Measurements from ENCODE around the gene C2orf81. TPM values are rescaled to one million over a fixed set of nuclear protein-coding genes. Genes with fewer than 3 reads are reported as not detected.
A peak's percentile ranks its signal among the peaks of the same experiment; 100 is the strongest.

Gene C2orf81
- total and polyA plus RNA-seq, 10 of the 15 experiments (the other 5 are each of a cell fraction or from before 2014, with no cell fraction given), result 0.10 to 9.8 (median 2.7) TPM

DNA sequence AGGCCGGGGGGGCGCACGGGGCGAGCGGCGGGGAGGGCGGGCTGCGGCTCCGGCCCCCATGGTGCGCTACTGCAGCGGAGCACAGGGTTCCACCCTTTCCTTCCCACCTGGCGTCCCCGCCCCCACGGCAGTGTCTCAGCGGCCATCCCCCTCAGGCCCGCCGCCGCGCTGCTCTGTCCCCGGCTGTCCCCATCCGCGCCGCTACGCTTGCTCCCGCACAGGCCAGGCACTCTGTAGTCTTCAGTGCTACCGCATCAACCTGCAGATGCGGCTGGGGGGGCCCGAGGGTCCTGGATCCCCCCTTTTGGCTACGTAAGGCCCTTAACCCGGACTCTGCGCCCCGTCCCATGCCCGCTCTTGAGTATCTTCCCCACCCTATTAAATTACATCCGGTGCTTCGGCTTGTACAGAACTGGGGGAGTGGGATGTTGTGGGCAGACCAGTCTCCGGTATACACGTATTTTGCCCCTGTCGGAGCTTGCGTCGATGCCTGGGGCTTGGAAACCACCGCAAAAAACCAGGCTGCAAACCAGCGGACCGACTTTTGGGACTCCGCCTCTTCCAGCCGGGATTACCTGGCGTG, 36.2 kb upstream of the C2orf81 start (continued):
- TF ChIP-seq NR2C1 (IDR thresholded peaks at IDR 0.05), result peak; percentile 88
- TF ChIP-seq, protein P1, sequence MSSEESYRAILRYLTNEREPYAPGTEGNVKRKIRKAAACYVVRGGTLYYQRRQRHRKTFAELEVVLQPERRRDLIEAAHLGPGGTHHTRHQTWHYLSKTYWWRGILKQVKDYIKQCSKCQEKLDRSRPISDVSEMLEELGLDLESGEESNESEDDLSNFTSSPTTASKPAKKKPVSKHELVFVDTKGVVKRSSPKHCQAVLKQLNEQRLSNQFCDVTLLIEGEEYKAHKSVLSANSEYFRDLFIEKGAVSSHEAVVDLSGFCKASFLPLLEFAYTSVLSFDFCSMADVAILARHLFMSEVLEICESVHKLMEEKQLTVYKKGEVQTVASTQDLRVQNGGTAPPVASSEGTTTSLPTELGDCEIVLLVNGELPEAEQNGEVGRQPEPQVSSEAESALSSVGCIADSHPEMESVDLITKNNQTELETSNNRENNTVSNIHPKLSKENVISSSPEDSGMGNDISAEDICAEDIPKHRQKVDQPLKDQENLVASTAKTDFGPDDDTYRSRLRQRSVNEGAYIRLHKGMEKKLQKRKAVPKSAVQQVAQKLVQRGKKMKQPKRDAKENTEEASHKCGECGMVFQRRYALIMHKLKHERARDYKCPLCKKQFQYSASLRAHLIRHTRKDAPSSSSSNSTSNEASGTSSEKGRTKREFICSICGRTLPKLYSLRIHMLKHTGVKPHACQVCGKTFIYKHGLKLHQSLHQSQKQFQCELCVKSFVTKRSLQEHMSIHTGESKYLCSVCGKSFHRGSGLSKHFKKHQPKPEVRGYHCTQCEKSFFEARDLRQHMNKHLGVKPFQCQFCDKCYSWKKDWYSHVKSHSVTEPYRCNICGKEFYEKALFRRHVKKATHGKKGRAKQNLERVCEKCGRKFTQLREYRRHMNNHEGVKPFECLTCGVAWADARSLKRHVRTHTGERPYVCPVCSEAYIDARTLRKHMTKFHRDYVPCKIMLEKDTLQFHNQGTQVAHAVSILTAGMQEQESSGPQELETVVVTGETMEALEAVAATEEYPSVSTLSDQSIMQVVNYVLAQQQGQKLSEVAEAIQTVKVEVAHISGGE (CRISPR knock-in tag; IDR thresholded peaks at IDR 0.05), result peak; percentile 58
- no peak for TF ChIP-seq HCFC1 (IDR thresholded peaks at IDR 0.05; ENCODE audit: low read length)
- no peak for TF ChIP-seq CBX3 (IDR thresholded peaks at IDR 0.05; ENCODE audit: borderline replicate concordance, low read depth)
- TF ChIP-seq STAT1 (conservative IDR thresholded peaks at IDR 0.05), result 0 out of 2 replicates have a peak, but pooled peaks have one; percentile 75
- TF ChIP-seq SMAD1 (IDR thresholded peaks at IDR 0.05; ENCODE audit: low read depth, partially characterized antibody), result peak; percentile 73
- TF ChIP-seq, protein P2, sequence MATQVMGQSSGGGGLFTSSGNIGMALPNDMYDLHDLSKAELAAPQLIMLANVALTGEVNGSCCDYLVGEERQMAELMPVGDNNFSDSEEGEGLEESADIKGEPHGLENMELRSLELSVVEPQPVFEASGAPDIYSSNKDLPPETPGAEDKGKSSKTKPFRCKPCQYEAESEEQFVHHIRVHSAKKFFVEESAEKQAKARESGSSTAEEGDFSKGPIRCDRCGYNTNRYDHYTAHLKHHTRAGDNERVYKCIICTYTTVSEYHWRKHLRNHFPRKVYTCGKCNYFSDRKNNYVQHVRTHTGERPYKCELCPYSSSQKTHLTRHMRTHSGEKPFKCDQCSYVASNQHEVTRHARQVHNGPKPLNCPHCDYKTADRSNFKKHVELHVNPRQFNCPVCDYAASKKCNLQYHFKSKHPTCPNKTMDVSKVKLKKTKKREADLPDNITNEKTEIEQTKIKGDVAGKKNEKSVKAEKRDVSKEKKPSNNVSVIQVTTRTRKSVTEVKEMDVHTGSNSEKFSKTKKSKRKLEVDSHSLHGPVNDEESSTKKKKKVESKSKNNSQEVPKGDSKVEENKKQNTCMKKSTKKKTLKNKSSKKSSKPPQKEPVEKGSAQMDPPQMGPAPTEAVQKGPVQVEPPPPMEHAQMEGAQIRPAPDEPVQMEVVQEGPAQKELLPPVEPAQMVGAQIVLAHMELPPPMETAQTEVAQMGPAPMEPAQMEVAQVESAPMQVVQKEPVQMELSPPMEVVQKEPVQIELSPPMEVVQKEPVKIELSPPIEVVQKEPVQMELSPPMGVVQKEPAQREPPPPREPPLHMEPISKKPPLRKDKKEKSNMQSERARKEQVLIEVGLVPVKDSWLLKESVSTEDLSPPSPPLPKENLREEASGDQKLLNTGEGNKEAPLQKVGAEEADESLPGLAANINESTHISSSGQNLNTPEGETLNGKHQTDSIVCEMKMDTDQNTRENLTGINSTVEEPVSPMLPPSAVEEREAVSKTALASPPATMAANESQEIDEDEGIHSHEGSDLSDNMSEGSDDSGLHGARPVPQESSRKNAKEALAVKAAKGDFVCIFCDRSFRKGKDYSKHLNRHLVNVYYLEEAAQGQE (IDR thresholded peaks at IDR 0.05; ENCODE audit: low read depth, low read length), result 0 out of 2 replicates have a peak, but pooled peaks have one; percentile 10
- TF ChIP-seq KLF5 (IDR thresholded peaks at IDR 0.05; ENCODE audit: partially characterized antibody), result no peak
- peak; percentile 61 for TF ChIP-seq RUNX3 (IDR thresholded peaks at IDR 0.05; ENCODE audit: low read length)
- no peak for TF ChIP-seq BCL11A (IDR thresholded peaks at IDR 0.05; ENCODE audit: low read depth, low read length)
- TF ChIP-seq NFIC (IDR thresholded peaks at IDR 0.05; ENCODE audit: low read depth, low read length), result no peak
- no peak for TF ChIP-seq SIN3A (IDR thresholded peaks at IDR 0.05; ENCODE audit: low read depth, low read length)
- peak; percentile 12; the same call in 1 of the 2 replicates for TF ChIP-seq ZBED1 (IDR thresholded peaks at IDR 0.05; ENCODE audit: borderline replicate concordance)
- TF ChIP-seq, protein P3, sequence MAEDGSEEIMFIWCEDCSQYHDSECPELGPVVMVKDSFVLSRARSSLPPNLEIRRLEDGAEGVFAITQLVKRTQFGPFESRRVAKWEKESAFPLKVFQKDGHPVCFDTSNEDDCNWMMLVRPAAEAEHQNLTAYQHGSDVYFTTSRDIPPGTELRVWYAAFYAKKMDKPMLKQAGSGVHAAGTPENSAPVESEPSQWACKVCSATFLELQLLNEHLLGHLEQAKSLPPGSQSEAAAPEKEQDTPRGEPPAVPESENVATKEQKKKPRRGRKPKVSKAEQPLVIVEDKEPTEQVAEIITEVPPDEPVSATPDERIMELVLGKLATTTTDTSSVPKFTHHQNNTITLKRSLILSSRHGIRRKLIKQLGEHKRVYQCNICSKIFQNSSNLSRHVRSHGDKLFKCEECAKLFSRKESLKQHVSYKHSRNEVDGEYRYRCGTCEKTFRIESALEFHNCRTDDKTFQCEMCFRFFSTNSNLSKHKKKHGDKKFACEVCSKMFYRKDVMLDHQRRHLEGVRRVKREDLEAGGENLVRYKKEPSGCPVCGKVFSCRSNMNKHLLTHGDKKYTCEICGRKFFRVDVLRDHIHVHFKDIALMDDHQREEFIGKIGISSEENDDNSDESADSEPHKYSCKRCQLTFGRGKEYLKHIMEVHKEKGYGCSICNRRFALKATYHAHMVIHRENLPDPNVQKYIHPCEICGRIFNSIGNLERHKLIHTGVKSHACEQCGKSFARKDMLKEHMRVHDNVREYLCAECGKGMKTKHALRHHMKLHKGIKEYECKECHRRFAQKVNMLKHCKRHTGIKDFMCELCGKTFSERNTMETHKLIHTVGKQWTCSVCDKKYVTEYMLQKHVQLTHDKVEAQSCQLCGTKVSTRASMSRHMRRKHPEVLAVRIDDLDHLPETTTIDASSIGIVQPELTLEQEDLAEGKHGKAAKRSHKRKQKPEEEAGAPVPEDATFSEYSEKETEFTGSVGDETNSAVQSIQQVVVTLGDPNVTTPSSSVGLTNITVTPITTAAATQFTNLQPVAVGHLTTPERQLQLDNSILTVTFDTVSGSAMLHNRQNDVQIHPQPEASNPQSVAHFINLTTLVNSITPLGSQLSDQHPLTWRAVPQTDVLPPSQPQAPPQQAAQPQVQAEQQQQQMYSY (CRISPR knock-in tag; IDR thresholded peaks at IDR 0.05), result no peak
- TF ChIP-seq, protein P4, sequence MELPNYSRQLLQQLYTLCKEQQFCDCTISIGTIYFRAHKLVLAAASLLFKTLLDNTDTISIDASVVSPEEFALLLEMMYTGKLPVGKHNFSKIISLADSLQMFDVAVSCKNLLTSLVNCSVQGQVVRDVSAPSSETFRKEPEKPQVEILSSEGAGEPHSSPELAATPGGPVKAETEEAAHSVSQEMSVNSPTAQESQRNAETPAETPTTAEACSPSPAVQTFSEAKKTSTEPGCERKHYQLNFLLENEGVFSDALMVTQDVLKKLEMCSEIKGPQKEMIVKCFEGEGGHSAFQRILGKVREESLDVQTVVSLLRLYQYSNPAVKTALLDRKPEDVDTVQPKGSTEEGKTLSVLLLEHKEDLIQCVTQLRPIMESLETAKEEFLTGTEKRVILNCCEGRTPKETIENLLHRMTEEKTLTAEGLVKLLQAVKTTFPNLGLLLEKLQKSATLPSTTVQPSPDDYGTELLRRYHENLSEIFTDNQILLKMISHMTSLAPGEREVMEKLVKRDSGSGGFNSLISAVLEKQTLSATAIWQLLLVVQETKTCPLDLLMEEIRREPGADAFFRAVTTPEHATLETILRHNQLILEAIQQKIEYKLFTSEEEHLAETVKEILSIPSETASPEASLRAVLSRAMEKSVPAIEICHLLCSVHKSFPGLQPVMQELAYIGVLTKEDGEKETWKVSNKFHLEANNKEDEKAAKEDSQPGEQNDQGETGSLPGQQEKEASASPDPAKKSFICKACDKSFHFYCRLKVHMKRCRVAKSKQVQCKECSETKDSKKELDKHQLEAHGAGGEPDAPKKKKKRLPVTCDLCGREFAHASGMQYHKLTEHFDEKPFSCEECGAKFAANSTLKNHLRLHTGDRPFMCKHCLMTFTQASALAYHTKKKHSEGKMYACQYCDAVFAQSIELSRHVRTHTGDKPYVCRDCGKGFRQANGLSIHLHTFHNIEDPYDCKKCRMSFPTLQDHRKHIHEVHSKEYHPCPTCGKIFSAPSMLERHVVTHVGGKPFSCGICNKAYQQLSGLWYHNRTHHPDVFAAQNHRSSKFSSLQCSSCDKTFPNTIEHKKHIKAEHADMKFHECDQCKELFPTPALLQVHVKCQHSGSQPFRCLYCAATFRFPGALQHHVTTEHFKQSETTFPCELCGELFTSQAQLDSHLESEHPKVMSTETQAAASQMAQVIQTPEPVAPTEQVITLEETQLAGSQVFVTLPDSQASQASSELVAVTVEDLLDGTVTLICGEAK (IDR thresholded peaks at IDR 0.05; ENCODE audit: borderline replicate concordance), result peak; percentile 69; the same call in 1 of the 2 replicates
